ENCODE measurements around the gene PLD3.

PLD3 gene

DNA sequence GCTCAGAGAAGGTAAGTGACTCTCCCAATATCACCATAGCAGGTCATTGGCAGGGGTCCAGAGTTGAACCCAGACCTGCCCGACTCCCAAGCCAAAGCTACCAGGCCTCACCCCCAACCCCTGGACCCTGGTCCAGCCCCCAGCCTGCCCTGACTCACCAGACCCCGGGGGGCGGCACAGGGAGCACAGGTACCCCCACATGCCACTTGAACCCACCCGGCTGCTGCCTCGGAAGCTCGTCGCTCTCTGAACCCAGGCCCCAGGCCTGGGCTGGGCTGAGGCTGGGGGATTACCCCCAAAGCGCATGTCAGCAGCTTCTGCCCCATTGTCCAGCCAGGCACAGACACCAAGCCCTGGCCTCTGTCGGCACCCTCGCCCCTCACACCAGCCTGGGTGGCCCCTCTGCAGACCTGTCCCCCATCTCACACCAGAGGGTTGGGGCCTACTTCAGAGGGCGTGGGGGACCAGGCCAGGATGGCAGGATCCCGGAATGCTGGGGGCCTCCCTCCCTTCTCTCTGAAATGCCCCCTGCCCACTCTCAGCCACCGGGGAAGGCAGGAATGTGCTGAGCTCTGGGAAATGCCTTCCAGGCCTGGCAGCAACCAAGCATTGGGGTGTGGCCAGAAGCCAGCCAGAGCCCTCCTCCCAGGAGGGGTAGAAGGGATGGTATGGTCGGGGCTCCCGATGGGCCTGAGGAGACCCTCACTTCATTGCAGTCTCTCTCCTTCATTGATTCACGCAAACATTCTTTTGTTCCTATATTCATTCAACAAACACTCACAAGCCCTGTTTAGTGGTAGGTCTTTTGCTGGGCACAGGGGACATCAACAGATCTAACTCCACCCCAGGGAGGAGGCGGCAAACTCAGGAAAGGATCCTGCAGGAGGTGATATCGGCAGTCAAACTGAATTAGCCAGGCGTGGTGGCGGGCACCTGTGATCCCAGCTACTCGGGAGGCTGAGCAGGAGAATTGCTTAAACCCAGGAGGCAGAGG lies 66.3 kb downstream of the PLD3 start:
- DNase-seq (ENCODE audit: low read depth): no peak

GRCh38 chr19:40415768-40416167 lies 67.3 kb downstream of the PLD3 start:
- no peak for DNase-seq (ENCODE audit: low read depth)

GRCh38 chr19:40416918-40417642 lies 68.6 kb downstream of the PLD3 start:
- no peak for DNase-seq (ENCODE audit: low read depth)

- DNase-seq (ENCODE audit: low read depth): no peak
Observed at GRCh38 chr19:40417643-40417981, 69.1 kb downstream of the PLD3 start.

DNA sequence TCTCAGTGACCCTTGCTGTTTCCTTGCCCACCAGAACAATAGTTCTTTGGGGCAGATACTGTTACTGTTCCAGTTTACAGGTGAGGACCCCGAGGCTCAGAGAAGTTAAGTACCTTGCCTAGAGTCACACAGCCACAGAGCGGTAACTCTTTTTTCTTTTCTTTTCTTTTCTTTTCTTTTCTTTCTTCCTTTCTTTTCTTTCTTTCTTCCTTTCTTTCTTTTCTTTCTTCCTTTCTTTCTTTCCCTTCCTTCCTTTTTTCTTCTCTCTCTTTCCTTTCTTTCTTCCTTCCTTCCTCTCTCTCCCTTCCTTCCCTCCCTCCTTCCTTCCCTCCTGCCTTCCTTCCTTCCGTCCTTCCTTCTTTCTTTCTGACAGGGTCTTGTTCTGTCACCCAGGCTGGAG lies 69.5 kb downstream of the PLD3 start:
- DNase-seq (ENCODE audit: low read depth): no peak

- no peak for DNase-seq (ENCODE audit: low read depth)
Observed at GRCh38 chr19:40419066-40419612, 70.6 kb downstream of the PLD3 start.

DNA sequence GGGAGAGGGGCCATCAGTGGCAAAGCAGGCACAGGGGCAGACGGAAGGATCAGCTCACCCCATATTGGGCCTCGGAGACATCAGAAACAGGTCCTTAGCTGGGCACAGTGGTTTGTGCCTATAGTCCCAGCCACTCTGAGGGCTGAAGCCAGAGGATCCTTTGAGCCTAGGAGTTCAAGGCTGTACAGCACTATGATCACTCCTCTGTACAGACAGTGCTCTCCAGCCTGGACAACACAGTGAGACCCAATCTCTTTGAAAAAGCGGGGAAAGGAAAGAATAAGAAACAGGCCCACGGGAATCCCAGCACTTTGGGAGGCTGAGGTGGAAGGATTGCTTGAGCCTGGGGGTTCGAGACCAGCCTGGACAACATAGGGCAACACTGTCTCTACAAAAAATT lies 71.3 kb downstream of the PLD3 start:
- DNase-seq (ENCODE audit: low read depth): no peak

GRCh38 chr19:40420451-40420765 lies 71.9 kb downstream of the PLD3 start:
- DNase-seq (ENCODE audit: low read depth): no peak

GRCh38 chr19:40420766-40421765 lies 72.6 kb downstream of the PLD3 start:
- DNase-seq (ENCODE audit: low read depth): no peak

- no peak for DNase-seq (ENCODE audit: low read depth)
Observed at GRCh38 chr19:40421993-40422747, 73.7 kb downstream of the PLD3 start.

DNA sequence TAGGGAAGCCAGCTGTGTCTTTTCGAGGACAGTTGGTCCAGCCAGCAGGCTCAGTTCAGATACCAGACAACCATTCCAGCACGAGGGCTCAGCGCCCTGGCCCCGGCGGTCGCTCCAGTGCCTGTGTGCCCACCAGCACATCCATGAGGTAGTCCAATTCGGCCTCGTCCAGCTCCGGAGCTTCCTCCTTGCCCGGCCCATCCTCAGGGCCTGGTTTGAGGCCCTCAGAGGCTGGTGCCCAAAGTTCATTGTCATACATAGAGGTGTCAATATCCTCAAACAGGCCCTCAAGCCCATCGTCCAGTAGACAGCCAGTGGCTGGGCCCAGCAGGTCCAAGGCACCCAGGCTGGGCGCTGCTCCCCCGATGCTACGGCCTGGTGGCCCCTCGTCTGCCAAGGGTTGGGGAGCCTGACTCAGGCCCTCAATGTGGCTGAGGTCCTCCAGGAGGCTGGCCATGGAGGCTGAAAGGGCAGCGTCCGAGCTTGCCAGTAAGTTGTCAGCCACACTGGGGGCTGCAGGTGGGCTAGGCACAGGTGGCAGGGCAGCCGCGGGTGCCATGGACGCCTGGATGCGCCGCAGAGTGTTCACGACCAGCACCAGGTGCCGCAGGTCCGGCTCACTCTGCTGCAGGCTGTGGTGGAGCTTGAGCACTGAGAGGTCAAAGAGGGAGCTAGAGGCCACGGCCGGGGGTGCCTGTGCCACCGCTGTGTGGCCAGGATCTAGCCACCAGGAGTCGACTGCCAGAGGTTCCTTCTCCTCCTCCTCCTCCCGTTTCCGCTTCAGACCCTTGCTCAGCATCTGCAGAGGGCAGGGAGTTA lies 74.5 kb downstream of the PLD3 start:
- DNase-seq (ENCODE audit: low read depth): no peak

DNA sequence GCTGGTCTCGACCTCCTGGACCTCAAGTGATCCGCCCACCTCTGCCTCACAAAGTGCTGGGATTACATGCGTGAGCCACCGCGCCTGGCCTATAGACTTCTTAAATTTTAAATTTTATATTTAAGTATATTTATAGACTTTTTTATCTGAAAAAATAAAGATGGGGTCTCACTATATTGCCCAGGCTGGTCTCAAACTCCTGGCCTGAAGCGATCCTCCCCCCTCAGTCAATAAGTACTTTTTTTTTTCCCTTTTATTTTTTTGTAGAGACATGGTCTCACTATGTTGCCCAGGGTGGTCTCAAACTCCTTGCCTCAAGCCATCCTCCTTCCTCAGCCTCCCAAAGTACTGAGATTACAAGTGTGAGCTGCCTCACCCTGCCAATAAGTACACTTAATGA lies 75.4 kb downstream of the PLD3 start:
- no peak for DNase-seq (ENCODE audit: low read depth)

DNA sequence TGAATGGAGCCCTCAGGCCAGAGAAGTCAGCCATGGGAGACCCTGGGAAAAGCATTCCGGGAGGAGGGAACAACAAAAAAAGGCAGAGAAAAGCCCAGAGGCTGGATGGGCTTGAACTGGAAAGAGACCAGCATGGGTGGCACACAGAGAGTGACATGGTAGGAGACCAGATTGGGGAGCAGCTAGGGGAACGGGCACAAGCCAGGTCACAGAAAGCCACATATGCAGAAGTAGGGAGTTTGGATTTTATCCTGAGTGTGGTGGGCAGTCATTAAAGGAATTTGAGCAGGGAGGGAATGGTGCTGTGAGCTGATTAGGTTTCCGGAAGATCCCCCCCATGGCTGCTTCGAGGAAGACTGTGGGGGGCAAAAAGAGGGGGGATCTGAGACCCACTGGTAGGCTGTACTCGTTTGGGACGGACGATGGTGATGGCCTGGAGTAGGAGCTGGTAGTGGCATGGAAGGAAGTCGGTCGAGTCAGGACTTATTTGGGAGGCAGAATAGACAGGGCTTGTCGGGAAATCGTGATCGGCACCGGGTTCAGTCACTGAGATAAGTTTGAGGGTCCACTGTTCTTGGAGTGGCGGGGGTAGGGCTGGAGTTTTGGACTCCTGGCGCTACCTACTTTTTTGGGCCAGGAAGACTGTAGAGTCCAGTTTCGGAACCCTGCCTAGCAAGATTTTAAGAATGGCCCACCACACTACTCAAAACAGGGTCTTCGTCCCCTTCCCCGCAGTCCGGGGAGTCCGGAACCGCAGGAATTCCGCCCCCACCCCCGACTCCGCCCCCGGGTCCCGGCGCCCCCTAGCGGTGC lies 76.3 kb downstream of the PLD3 start:
- no peak for DNase-seq (ENCODE audit: low read depth)

DNA sequence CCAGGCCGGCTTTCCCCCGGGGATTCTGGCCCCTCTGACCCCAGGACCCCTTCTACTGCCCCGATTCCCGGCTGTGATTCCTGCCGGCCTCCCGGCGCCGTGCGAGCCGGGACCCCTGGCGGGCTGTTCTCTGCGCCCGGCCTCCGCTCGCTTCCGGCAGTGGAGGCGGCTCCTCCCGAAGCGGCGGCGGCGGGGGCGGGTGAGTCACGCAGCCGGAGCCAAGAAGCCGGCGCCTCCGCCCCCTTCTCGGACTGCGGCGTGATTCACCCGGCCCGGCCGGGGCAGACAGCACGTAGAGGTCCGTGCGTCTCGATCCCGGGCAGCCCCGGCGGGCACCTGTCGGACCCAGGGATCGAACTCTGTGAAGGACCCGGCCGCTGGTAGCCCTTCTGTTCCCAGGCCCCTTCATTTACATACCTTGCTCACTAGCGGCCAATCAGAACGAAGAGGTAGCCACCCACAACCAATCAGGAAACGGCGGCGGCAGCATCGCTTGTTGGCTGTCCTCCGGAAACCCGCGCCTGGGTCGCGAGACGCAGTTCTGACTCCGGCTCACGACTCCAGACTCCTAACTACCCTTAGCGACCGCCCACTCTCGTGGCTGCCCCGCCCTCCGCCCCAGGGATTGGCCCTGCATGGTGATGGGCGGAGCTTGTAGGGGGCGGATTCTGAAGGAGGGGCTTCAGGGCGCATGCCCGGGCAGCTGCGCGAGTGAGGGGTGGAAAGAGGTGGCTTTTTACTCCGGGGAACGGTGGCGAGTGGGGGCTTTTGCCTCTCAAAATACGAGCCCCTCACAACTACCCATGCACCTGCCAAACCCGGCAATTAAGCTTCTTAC lies 77.2 kb downstream of the PLD3 start, which contains the start of gene SERTAD1:
SERTAD1 (minus strand) TSS at position 543 of the 838 bp plus-strand sequence. CDS start 2,446 bp downstream, outside the sequence.
- DNase-seq (ENCODE audit: low read depth): peak; percentile 94

All from non-pigmented ciliary epithelial cell (primary cell).